Endothelial cell of umbilical vein (primary cell): ENCODE measurements around the gene SLC6A19.

Source experiments
- POLR2A ChIP-seq: IDR thresholded peaks from 2 replicates; pipeline ENCODE4 v1.6.1; 2012; ENCODE audit warnings: low read depth, mild to moderate bottlenecking, control low read depth, low read length
- POLR2AphosphoS5 ChIP-seq: IDR thresholded peaks from 2 replicates; pipeline ENCODE4 v1.6.1; 2012; ENCODE audit warnings: low read depth, mild to moderate bottlenecking, control low read depth, low read length, moderate library complexity; ENCODE audit not compliant: insufficient read depth
- TF ChIP-seq, protein P1 (sequence below), 2 donors: IDR thresholded peaks; 1 replicate in 1 of 2; 2 replicates in 1 of 2; pipeline ENCODE4 v1.5.1; 2011; ENCODE audit warnings: low read length in 2 of 2, mild to moderate bottlenecking in 2 of 2, moderate library complexity in 2 of 2, control low read depth in 1 of 2, inconsistent platforms in 1 of 2, low read depth in 1 of 2; ENCODE audit not compliant: insufficient read depth in 1 of 2; ENCODE audit errors: extremely low read depth in 1 of 2
- TF ChIP-seq, protein P2 (sequence below): IDR thresholded peaks from 2 replicates; pipeline ENCODE4 v1.6.1; 2011; ENCODE audit not compliant: insufficient read depth, insufficient read length

- TF ChIP-seq, protein P1, sequence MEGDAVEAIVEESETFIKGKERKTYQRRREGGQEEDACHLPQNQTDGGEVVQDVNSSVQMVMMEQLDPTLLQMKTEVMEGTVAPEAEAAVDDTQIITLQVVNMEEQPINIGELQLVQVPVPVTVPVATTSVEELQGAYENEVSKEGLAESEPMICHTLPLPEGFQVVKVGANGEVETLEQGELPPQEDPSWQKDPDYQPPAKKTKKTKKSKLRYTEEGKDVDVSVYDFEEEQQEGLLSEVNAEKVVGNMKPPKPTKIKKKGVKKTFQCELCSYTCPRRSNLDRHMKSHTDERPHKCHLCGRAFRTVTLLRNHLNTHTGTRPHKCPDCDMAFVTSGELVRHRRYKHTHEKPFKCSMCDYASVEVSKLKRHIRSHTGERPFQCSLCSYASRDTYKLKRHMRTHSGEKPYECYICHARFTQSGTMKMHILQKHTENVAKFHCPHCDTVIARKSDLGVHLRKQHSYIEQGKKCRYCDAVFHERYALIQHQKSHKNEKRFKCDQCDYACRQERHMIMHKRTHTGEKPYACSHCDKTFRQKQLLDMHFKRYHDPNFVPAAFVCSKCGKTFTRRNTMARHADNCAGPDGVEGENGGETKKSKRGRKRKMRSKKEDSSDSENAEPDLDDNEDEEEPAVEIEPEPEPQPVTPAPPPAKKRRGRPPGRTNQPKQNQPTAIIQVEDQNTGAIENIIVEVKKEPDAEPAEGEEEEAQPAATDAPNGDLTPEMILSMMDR (IDR thresholded peaks at IDR 0.05; ENCODE audit: extremely low read depth in 1 of 2, insufficient read depth in 1 of 2, low read depth in 1 of 2, low read length in 2 of 2): no peak
- TF ChIP-seq POLR2AphosphoS5 (no peak), POLR2A (no peak)
- TF ChIP-seq, protein P2, sequence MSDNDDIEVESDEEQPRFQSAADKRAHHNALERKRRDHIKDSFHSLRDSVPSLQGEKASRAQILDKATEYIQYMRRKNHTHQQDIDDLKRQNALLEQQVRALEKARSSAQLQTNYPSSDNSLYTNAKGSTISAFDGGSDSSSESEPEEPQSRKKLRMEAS: no peak
Measured at GRCh38 chr5:1214936-1215220, 13.5 kb downstream of the SLC6A19 start.
